Measurements from ENCODE around the gene ARHGAP15.

ARHGAP15 gene

DNA sequence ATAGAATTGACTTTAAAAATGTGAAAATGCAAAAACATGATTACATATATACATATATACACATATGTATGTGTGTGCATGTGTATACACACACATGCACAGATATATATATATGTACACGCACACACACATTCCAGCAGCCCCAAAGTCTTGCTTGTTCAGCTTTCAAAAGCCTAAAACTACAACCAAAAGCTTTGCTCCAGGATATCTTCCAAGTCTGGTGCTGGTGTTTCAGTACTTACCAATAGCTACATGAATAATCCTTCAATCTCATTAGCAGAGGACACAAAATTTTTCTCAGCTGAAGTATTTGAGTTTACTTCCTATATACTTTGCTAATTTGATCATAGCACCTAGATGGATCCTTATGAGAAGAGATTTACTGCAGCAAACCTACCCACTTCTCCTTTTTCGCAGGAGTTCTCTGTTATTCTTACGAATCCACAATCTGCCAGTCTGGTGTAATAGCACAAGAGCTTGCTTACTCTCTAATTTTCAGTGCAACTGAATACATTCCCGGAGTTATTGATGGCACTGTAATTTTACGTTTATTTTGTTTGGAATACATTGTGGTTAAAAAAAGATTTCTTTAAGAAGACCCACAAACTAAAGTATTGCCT lies 553.3 kb downstream of the ARHGAP15 start:
- Histone ChIP-seq H3K9me3 (ENCODE audit: insufficient read depth, low read length) (no peaks in the 10 kb centered on the region), H3K27ac (ENCODE audit: low read depth, low read length) (no peak overlapping the region), H3K4me2 (ENCODE audit: low read depth, low read length, poor library complexity, severe bottlenecking) (no peak overlapping the region), H3F3A (ENCODE audit: insufficient read depth) (no peaks in the 10 kb centered on the region), H3K79me2 (ENCODE audit: insufficient read depth, low read length) (no peaks in the 10 kb centered on the region), H3K27me3 (ENCODE audit: low read length) (no peaks in the 10 kb centered on the region), H3K36me3 (ENCODE audit: low read length) (no peaks in the 10 kb centered on the region), H3K4me3 (ENCODE audit: insufficient read depth, low read length, poor library complexity, severe bottlenecking) (no peak overlapping the region), H2AFZ (ENCODE audit: low read depth, low read length, severe bottlenecking) (no peak overlapping the region), H3K9me2 (replicated peaks; ENCODE audit: insufficient read depth, low read length) (no peaks in the 10 kb centered on the region), H3K9ac (ENCODE audit: low read length) (no peak overlapping the region), H4K20me1 (ENCODE audit: low read depth, low read length) (no peaks in the 10 kb centered on the region)
- TF ChIP-seq, protein P1, sequence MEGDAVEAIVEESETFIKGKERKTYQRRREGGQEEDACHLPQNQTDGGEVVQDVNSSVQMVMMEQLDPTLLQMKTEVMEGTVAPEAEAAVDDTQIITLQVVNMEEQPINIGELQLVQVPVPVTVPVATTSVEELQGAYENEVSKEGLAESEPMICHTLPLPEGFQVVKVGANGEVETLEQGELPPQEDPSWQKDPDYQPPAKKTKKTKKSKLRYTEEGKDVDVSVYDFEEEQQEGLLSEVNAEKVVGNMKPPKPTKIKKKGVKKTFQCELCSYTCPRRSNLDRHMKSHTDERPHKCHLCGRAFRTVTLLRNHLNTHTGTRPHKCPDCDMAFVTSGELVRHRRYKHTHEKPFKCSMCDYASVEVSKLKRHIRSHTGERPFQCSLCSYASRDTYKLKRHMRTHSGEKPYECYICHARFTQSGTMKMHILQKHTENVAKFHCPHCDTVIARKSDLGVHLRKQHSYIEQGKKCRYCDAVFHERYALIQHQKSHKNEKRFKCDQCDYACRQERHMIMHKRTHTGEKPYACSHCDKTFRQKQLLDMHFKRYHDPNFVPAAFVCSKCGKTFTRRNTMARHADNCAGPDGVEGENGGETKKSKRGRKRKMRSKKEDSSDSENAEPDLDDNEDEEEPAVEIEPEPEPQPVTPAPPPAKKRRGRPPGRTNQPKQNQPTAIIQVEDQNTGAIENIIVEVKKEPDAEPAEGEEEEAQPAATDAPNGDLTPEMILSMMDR (IDR thresholded peaks at IDR 0.05; ENCODE audit: insufficient read depth, low read length, poor library complexity, severe bottlenecking), result no peak
- no peak for TF ChIP-seq EZH2phosphoT487 (conservative IDR thresholded peaks at IDR 0.05; ENCODE audit: low read length)

- Histone ChIP-seq H3K9ac (ENCODE audit: low read length) (no peak overlapping the region), H3K27me3 (ENCODE audit: low read length) (no peaks in the 10 kb centered on the region), H4K20me1 (ENCODE audit: low read depth, low read length) (no peaks in the 10 kb centered on the region), H3K9me3 (ENCODE audit: insufficient read depth, low read length) (no peaks in the 10 kb centered on the region), H3K79me2 (ENCODE audit: insufficient read depth, low read length) (no peaks in the 10 kb centered on the region), H3K27ac (ENCODE audit: low read depth, low read length) (no peak overlapping the region), H2AFZ (ENCODE audit: low read depth, low read length, severe bottlenecking) (no peak overlapping the region), H3K4me2 (ENCODE audit: low read depth, low read length, poor library complexity, severe bottlenecking) (no peak overlapping the region), H3K36me3 (ENCODE audit: low read length) (no peaks in the 10 kb centered on the region), H3K4me3 (ENCODE audit: insufficient read depth, low read length, poor library complexity, severe bottlenecking) (no peak overlapping the region), H3F3A (ENCODE audit: insufficient read depth) (no peaks in the 10 kb centered on the region), H3K9me2 (replicated peaks; ENCODE audit: insufficient read depth, low read length) (no peaks in the 10 kb centered on the region)
- TF ChIP-seq, protein P1 (IDR thresholded peaks at IDR 0.05; ENCODE audit: insufficient read depth, low read length, poor library complexity, severe bottlenecking), result no peak
- no peak for TF ChIP-seq EZH2phosphoT487 (conservative IDR thresholded peaks at IDR 0.05; ENCODE audit: low read length)
Measured at GRCh38 chr2:143683977-143684376, 554.8 kb downstream of the ARHGAP15 start.

- no peak overlapping the region for H2AFZ ChIP-seq (ENCODE audit: low read depth, low read length, severe bottlenecking)
- H3K9ac ChIP-seq (ENCODE audit: low read length), result no peak overlapping the region
- no peak for TF ChIP-seq EZH2phosphoT487 (conservative IDR thresholded peaks at IDR 0.05; ENCODE audit: low read length)
- TF ChIP-seq, protein P1 (IDR thresholded peaks at IDR 0.05; ENCODE audit: insufficient read depth, low read length, poor library complexity, severe bottlenecking), result no peak
- H3K9me2 ChIP-seq (replicated peaks; ENCODE audit: insufficient read depth, low read length), result no peaks in the 10 kb centered on the region
- no peaks in the 10 kb centered on the region for H3K36me3 ChIP-seq (ENCODE audit: low read length)
- no peak overlapping the region for H3K4me3 ChIP-seq (ENCODE audit: insufficient read depth, low read length, poor library complexity, severe bottlenecking)
- H3K9me3 ChIP-seq (ENCODE audit: insufficient read depth, low read length), result no peaks in the 10 kb centered on the region
- no peaks in the 10 kb centered on the region for H3K79me2 ChIP-seq (ENCODE audit: insufficient read depth, low read length)
- H3K27me3 ChIP-seq (ENCODE audit: low read length), result no peaks in the 10 kb centered on the region
- no peak overlapping the region for H3K4me2 ChIP-seq (ENCODE audit: low read depth, low read length, poor library complexity, severe bottlenecking)
- no peak overlapping the region for H3K27ac ChIP-seq (ENCODE audit: low read depth, low read length)
- H4K20me1 ChIP-seq (ENCODE audit: low read depth, low read length), result no peaks in the 10 kb centered on the region
- no peaks in the 10 kb centered on the region for H3F3A ChIP-seq (ENCODE audit: insufficient read depth)
Measured at GRCh38 chr2:143684551-143685320, 555.5 kb downstream of the ARHGAP15 start.

All from SU-DHL-6 (cell line).